Neural progenitor cell (in vitro differentiated cells): ENCODE results near the gene FITM2. TPM values are rescaled to one million over a fixed set of nuclear protein-coding genes. Genes with fewer than 3 reads are reported as not detected.

Source experiments
- DNase-seq: peaks from one replicate; pipeline ENCODE4 v3.0.0-alpha.2; 2016; ENCODE audit warnings: low spot score
- H2AFZ ChIP-seq: fragments of 200-600 bp; sonication (generic); replicated peaks from 2 replicates; pipeline ENCODE4 v1.6.1; 2016; ENCODE audit warnings: antibody characterized with exemption
- H3F3A ChIP-seq: fragments of 200-600 bp; sonication (generic); 2 replicates; pipeline ENCODE4 v1.6.1; 2016; ENCODE audit warnings: antibody characterized with exemption, low read depth
- H3K27ac ChIP-seq: fragments of 200-600 bp; sonication (generic); 2 replicates; pipeline ENCODE4 v1.5.1; 2016; ENCODE audit warnings: mild to moderate bottlenecking
- H3K27me3 ChIP-seq: fragments of 200-600 bp; sonication (generic); 2 replicates; pipeline ENCODE4 v1.6.1; 2016; ENCODE audit warnings: mild to moderate bottlenecking, moderate library complexity
- H3K36me3 ChIP-seq: fragments of 200-600 bp; sonication (generic); 2 replicates; pipeline ENCODE4 v1.5.1; 2016
- H3K4me1 ChIP-seq: fragments of 200-600 bp; sonication (generic); 2 replicates; pipeline ENCODE4 v1.6.1; 2016; ENCODE audit warnings: mixed run types
- H3K4me2 ChIP-seq: fragments of 200-600 bp; sonication (generic); 2 replicates; pipeline ENCODE4 v1.6.1; 2016
- H3K4me3 ChIP-seq: fragments of 200-600 bp; sonication (generic); 2 replicates; pipeline ENCODE4 v1.5.1; 2016
- H3K79me2 ChIP-seq: fragments of 200-600 bp; sonication (generic); 2 replicates; pipeline ENCODE4 v1.6.1; 2016; ENCODE audit warnings: low read depth
- H3K9ac ChIP-seq: fragments of 200-600 bp; sonication (generic); 2 replicates; pipeline ENCODE4 v1.6.1; 2016
- H3K9me3 ChIP-seq: fragments of 200-600 bp; sonication (generic); 2 replicates; pipeline ENCODE4 v1.5.1; 2016; ENCODE audit warnings: low read depth
- H4K20me1 ChIP-seq: fragments of 200-600 bp; sonication (generic); 2 replicates; pipeline ENCODE4 v1.6.1; 2016; ENCODE audit warnings: low read depth
- H3K27ac Mint-ChIP-seq: 3 replicates; pipeline ENCODE4 v1.8.0; 2021; ENCODE audit warnings: mixed read lengths
- H3K27me3 Mint-ChIP-seq: 2 replicates; pipeline ENCODE4 v1.8.0; 2022; ENCODE audit warnings: low read depth, mild to moderate bottlenecking, inconsistent platforms, moderate library complexity, mixed read lengths; ENCODE audit not compliant: insufficient read depth
- H3K36me3 Mint-ChIP-seq: 3 replicates; pipeline ENCODE4 v1.8.0; 2021; ENCODE audit warnings: mixed read lengths
- H3K4me1 Mint-ChIP-seq: 3 replicates; pipeline ENCODE4 v1.8.0; 2021; ENCODE audit warnings: mixed read lengths
- H3K4me3 Mint-ChIP-seq: 3 replicates; pipeline ENCODE4 v1.8.0; 2021; ENCODE audit warnings: mild to moderate bottlenecking, moderate library complexity, mixed read lengths
- H3K9me3 Mint-ChIP-seq: 3 replicates; pipeline ENCODE4 v1.8.0; 2020; ENCODE audit warnings: mixed read lengths
- CTCF ChIP-seq: fragments of 200-600 bp; sonication (generic); IDR thresholded peaks from 2 replicates; pipeline ENCODE4 v1.5.1; 2017; ENCODE audit warnings: antibody characterized with exemption, mild to moderate bottlenecking
- EZH2 ChIP-seq: fragments of 200-600 bp; sonication (generic); IDR thresholded peaks from 2 replicates; pipeline ENCODE4 v1.6.1; 2017; ENCODE audit warnings: antibody characterized with exemption, mild to moderate bottlenecking, moderate library complexity
- EZH2phosphoT487 ChIP-seq: fragments of 200-600 bp; sonication (generic); IDR thresholded peaks from 2 replicates; pipeline ENCODE4 v1.6.1; 2017; ENCODE audit warnings: antibody characterized with exemption
- total RNA-seq: library from RNA; depleted of rRNA; stranded (reverse); fragments of >200 nt; gene quantifications from 2 replicates; pipeline ENCODE4 v1.2.3, GENCODE V29; 2015; ENCODE audit warnings: low replicate concordance

Gene FITM2
- total RNA-seq, 1 donor from 2014 or later, result 1.4 TPM

- H3K27me3 ChIP-seq, result no peaks in the 10 kb centered on the region
- Mint-ChIP-seq H3K36me3 (no peaks in the 10 kb centered on the region), H3K27me3 (peaks cover 10% of the 10 kb centered on the region), H3K4me3 (no peak overlapping the region), H3K9me3 (no peaks in the 10 kb centered on the region), H3K4me1 (peaks cover 5% of the 10 kb centered on the region), H3K27ac (no peak overlapping the region)
- H3K27ac ChIP-seq, result no peak overlapping the region
- H3F3A ChIP-seq, result no peaks in the 10 kb centered on the region
- peaks cover 5% of the 10 kb centered on the region for H3K4me1 ChIP-seq
- no peaks in the 10 kb centered on the region for H4K20me1 ChIP-seq
- no peak for TF ChIP-seq CTCF
- no peak for TF ChIP-seq EZH2phosphoT487
- TF ChIP-seq EZH2, result no peak
- H3K79me2 ChIP-seq, result no peaks in the 10 kb centered on the region
- no peak for DNase-seq
- no peak overlapping the region for H3K4me2 ChIP-seq
- H3K9me3 ChIP-seq, result no peaks in the 10 kb centered on the region
- H3K36me3 ChIP-seq, result no peaks in the 10 kb centered on the region
- no peak overlapping the region for H3K9ac ChIP-seq
- no peak overlapping the region for H2AFZ ChIP-seq
- no peak overlapping the region for H3K4me3 ChIP-seq
These were observed 46.6 kb upstream of the FITM2 start for GRCh38 chr20:44357555-44358125.

GRCh38 chr20:44357020-44357419, 46.0 kb upstream of the FITM2 start:
- H3F3A ChIP-seq, result peaks cover 4% of the 10 kb centered on the region
- Mint-ChIP-seq H3K27me3 (peaks cover 13% of the 10 kb centered on the region), H3K27ac (no peak overlapping the region), H3K36me3 (no peaks in the 10 kb centered on the region), H3K9me3 (no peaks in the 10 kb centered on the region), H3K4me1 (peaks cover 11% of the 10 kb centered on the region), H3K4me3 (no peak overlapping the region)
- no peak for TF ChIP-seq EZH2phosphoT487
- no peak for TF ChIP-seq EZH2
- TF ChIP-seq CTCF, result no peak
- H2AFZ ChIP-seq, result no peak overlapping the region
- H3K27me3 ChIP-seq, result no peaks in the 10 kb centered on the region
- H3K9me3 ChIP-seq, result no peaks in the 10 kb centered on the region
- H3K4me1 ChIP-seq, result peaks cover 10% of the 10 kb centered on the region
- H3K4me2 ChIP-seq, result no peak overlapping the region
- H4K20me1 ChIP-seq, result no peaks in the 10 kb centered on the region
- no peak overlapping the region for H3K27ac ChIP-seq
- no peak overlapping the region for H3K9ac ChIP-seq
- no peak overlapping the region for H3K4me3 ChIP-seq
- no peak for DNase-seq
- no peaks in the 10 kb centered on the region for H3K36me3 ChIP-seq
- H3K79me2 ChIP-seq, result no peaks in the 10 kb centered on the region

GRCh38 chr20:44356353-44356723, 45.3 kb upstream of the FITM2 start:
- no peak for DNase-seq
- TF ChIP-seq CTCF (no peak), EZH2phosphoT487 (no peak), EZH2 (no peak)
- Histone ChIP-seq H4K20me1 (no peaks in the 10 kb centered on the region), H3K27me3 (no peaks in the 10 kb centered on the region), H3K4me1 (peaks cover 13% of the 10 kb centered on the region), H3K79me2 (no peaks in the 10 kb centered on the region), H3K27ac (no peak overlapping the region), H3K4me3 (no peak overlapping the region), H3F3A (peaks cover 7% of the 10 kb centered on the region), H3K4me2 (peak overlapping the region; percentile 27), H3K36me3 (no peaks in the 10 kb centered on the region), H3K9ac (no peak overlapping the region), H3K9me3 (no peaks in the 10 kb centered on the region), H2AFZ (peak overlapping the region; percentile 22)
- Mint-ChIP-seq H3K4me3 (no peak overlapping the region), H3K36me3 (no peaks in the 10 kb centered on the region), H3K4me1 (peaks cover 16% of the 10 kb centered on the region), H3K27ac (no peak overlapping the region), H3K9me3 (no peaks in the 10 kb centered on the region), H3K27me3 (peaks cover 11% of the 10 kb centered on the region)
